Mesendoderm (in vitro differentiated cells): ENCODE data around the gene GFAP.

Experiments used
- DNase-seq: peaks from one replicate; pipeline ENCODE4 v3.0.0; 2013
- H2AK5ac ChIP-seq: 2 replicates; pipeline ENCODE4 v1.6.1; 2013; ENCODE audit warnings: low read length, inconsistent platforms
- H2BK120ac ChIP-seq: 2 replicates; pipeline ENCODE4 v1.6.1; 2013; ENCODE audit warnings: low read depth, mild to moderate bottlenecking, low read length, moderate library complexity, mixed read lengths
- H2BK15ac ChIP-seq: replicated peaks from 2 replicates; pipeline ENCODE4 v1.6.1; 2013; ENCODE audit warnings: low read depth, mild to moderate bottlenecking, moderate library complexity
- H2BK5ac ChIP-seq: 2 replicates; pipeline ENCODE4 v1.6.1; 2013; ENCODE audit warnings: low read length, inconsistent platforms
- H3K18ac ChIP-seq: 2 replicates; pipeline ENCODE4 v1.6.1; 2013; ENCODE audit warnings: mild to moderate bottlenecking, low read length, mixed read lengths
- H3K23ac ChIP-seq: one replicate; pipeline ENCODE4 v1.6.1; 2013; ENCODE audit warnings: low read length
- H3K27ac ChIP-seq: 2 replicates; pipeline ENCODE4 v1.5.1; 2013; ENCODE audit warnings: low read depth, mild to moderate bottlenecking, inconsistent platforms, low read length, moderate library complexity
- H3K27me3 ChIP-seq: 2 replicates; pipeline ENCODE4 v1.6.1; 2013; ENCODE audit warnings: low read length, control low read depth, mild to moderate bottlenecking, inconsistent platforms; ENCODE audit not compliant: insufficient read depth, poor library complexity
- H3K36me3 ChIP-seq: 2 replicates; pipeline ENCODE4 v1.6.1; 2013; ENCODE audit warnings: low read length, inconsistent platforms; ENCODE audit not compliant: control insufficient read depth, insufficient read depth
- H3K4ac ChIP-seq: one replicate; pipeline ENCODE4 v1.6.1; 2013; ENCODE audit warnings: low read depth, mild to moderate bottlenecking, low read length, moderate library complexity
- H3K4me1 ChIP-seq: 2 replicates; pipeline ENCODE4 v1.6.1; 2013; ENCODE audit warnings: low read depth, low read length, inconsistent platforms; ENCODE audit not compliant: control insufficient read depth
- H3K4me2 ChIP-seq: 2 replicates; pipeline ENCODE4 v1.6.1; 2013; ENCODE audit warnings: low read length
- H3K4me3 ChIP-seq: 2 replicates; pipeline ENCODE4 v1.5.1; 2013; ENCODE audit warnings: mild to moderate bottlenecking, low read length
- H3K56ac ChIP-seq: one replicate; pipeline ENCODE4 v1.6.1; 2013; ENCODE audit warnings: low read length
- H3K79me1 ChIP-seq: 2 replicates; pipeline ENCODE4 v1.6.1; 2013; ENCODE audit warnings: low read length, inconsistent platforms
- H3K79me2 ChIP-seq: 2 replicates; pipeline ENCODE4 v1.6.1; 2013; ENCODE audit warnings: mild to moderate bottlenecking, low read length; ENCODE audit not compliant: control insufficient read depth, insufficient read depth
- H3K9ac ChIP-seq: 2 replicates; pipeline ENCODE4 v1.6.1; 2013; ENCODE audit warnings: low read length, inconsistent platforms
- H4K5ac ChIP-seq: one replicate; pipeline ENCODE4 v1.6.1; 2013; ENCODE audit warnings: low read length
- H4K8ac ChIP-seq: one replicate; pipeline ENCODE4 v1.6.1; 2013; ENCODE audit warnings: low read depth, mild to moderate bottlenecking, control low read depth, low read length, moderate library complexity
- WGBS: extraction: QIAGEN DNeasy Blood & Tissue Kit; methylation state at CpG from one replicate; pipeline ENCODE4 v1.1.7; 2013; ENCODE audit warnings: low lambda C conversion rate, missing lambda C conversion rate; ENCODE audit not compliant: insufficient coverage; ENCODE audit errors: extremely low coverage; 5-methylcytosine and 5-hydroxymethylcytosine counted together

The GFAP gene

GRCh38 chr17:44919885-44920564 lies 4.7 kb upstream of the GFAP start:
- no peak overlapping the region for H3K4ac ChIP-seq
- H2AK5ac ChIP-seq, result no peak overlapping the region
- H2BK5ac ChIP-seq, result no peak overlapping the region
- no CpG with 5 or more reads among the region's 9 CpGs for WGBS
- H3K9ac ChIP-seq, result no peak overlapping the region
- no peak overlapping the region for H3K27ac ChIP-seq
- no peak overlapping the region for H4K8ac ChIP-seq
- no peak overlapping the region for H2BK120ac ChIP-seq
- H3K79me1 ChIP-seq, result no peaks in the 10 kb centered on the region
- H3K18ac ChIP-seq, result no peak overlapping the region
- no peak overlapping the region for H3K4me3 ChIP-seq
- DNase-seq, result peak; percentile 87
- no peaks in the 10 kb centered on the region for H3K4me1 ChIP-seq
- H3K56ac ChIP-seq, result no peak overlapping the region
- H3K36me3 ChIP-seq, result no peaks in the 10 kb centered on the region
- no peak overlapping the region for H2BK15ac ChIP-seq
- H3K79me2 ChIP-seq, result no peaks in the 10 kb centered on the region
- no peak overlapping the region for H3K23ac ChIP-seq
- H3K4me2 ChIP-seq, result no peak overlapping the region
- H4K5ac ChIP-seq, result no peak overlapping the region
- H3K27me3 ChIP-seq, result no peaks in the 10 kb centered on the region

DNA sequence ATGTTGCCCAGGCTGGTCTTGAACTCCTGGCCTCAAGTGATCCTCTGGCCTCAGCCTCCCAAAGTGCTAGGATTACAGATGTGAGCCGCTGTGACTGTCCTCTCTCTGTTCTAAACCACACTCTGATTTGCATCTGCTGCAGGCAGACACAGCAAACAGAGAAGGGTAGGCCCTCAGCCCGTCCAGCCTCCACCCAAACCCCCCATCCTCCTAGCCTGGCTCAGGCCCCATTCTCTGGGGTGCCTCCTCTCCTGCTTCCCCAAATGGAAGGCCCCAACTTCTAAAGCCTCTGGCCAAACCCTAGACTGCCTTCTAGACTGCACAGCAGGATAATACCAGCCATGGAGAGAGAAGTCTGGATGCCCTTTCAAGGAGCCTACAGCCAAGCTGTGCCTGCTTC lies 4.1 kb upstream of the GFAP start:
- H3K27ac ChIP-seq, result no peak overlapping the region
- no peak overlapping the region for H2AK5ac ChIP-seq
- H3K79me2 ChIP-seq, result no peaks in the 10 kb centered on the region
- no peaks in the 10 kb centered on the region for H3K36me3 ChIP-seq
- H2BK5ac ChIP-seq, result no peak overlapping the region
- H4K5ac ChIP-seq, result no peak overlapping the region
- no peaks in the 10 kb centered on the region for H3K27me3 ChIP-seq
- no peak overlapping the region for H2BK15ac ChIP-seq
- H3K23ac ChIP-seq, result no peak overlapping the region
- no CpG with 5 or more reads among the region's 2 CpGs for WGBS
- no peak overlapping the region for H3K4me3 ChIP-seq
- no peaks in the 10 kb centered on the region for H3K4me1 ChIP-seq
- no peak overlapping the region for H3K4ac ChIP-seq
- no peak overlapping the region for H4K8ac ChIP-seq
- H3K4me2 ChIP-seq, result no peak overlapping the region
- no peak overlapping the region for H3K9ac ChIP-seq
- no peak overlapping the region for H3K18ac ChIP-seq
- H3K79me1 ChIP-seq, result no peaks in the 10 kb centered on the region
- no peak for DNase-seq
- H2BK120ac ChIP-seq, result no peak overlapping the region
- no peak overlapping the region for H3K56ac ChIP-seq

DNA sequence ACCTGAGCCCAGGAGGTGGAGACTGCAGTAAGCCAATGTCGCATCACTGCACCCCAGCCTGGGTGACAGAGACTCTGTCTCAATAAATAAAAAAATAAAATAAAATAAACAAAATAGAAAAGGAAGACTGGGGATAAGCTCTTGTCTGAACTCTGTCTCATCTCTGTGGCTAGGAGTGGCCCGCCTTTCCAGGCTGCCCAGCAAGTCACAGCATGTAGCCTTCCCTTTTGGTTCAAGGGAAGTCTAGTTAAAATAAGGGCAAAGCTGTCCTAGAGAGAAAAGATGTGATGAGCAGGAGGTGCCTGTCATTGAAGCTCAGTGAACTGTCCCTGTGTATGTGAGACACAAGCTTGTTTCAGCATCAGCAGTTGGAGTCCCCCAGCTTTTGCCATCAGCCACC lies 2.7 kb upstream of the GFAP start:
- H3K4ac ChIP-seq, result no peak overlapping the region
- H2BK5ac ChIP-seq, result no peak overlapping the region
- H3K79me1 ChIP-seq, result no peaks in the 10 kb centered on the region
- no peaks in the 10 kb centered on the region for H3K27me3 ChIP-seq
- no peaks in the 10 kb centered on the region for H3K79me2 ChIP-seq
- WGBS, result no CpG with 5 or more reads among the region's 2 CpGs
- DNase-seq, result no peak
- H4K5ac ChIP-seq, result no peak overlapping the region
- H3K18ac ChIP-seq, result no peak overlapping the region
- no peaks in the 10 kb centered on the region for H3K4me1 ChIP-seq
- H3K56ac ChIP-seq, result no peak overlapping the region
- H3K4me2 ChIP-seq, result no peak overlapping the region
- no peak overlapping the region for H3K23ac ChIP-seq
- H2AK5ac ChIP-seq, result no peak overlapping the region
- H3K4me3 ChIP-seq, result no peak overlapping the region
- H2BK120ac ChIP-seq, result no peak overlapping the region
- H3K9ac ChIP-seq, result no peak overlapping the region
- no peak overlapping the region for H3K27ac ChIP-seq
- no peaks in the 10 kb centered on the region for H3K36me3 ChIP-seq
- H2BK15ac ChIP-seq, result no peak overlapping the region
- no peak overlapping the region for H4K8ac ChIP-seq

DNA sequence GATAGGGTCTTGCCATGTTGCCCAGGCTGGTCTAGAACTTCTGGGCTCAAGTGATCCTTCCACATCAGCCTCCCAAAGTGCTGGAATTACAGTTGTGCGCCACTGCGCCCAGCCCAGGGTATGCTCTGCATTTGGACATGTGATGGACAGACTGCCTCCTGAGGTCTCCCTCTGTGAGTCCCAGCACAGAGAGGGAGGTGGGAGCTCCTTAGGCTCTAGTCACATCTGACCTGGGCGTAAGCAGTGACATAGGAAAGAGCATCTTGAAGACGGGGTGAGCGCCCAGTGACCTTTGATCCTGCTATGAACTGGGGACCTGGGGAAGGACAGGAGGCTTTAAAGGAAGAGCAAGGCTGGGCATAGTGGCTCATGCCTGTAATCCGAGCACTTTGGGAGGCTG lies 2.2 kb upstream of the GFAP start:
- H3K9ac ChIP-seq, result no peak overlapping the region
- H3K23ac ChIP-seq, result no peak overlapping the region
- no peak overlapping the region for H2BK5ac ChIP-seq
- no peaks in the 10 kb centered on the region for H3K4me1 ChIP-seq
- no peak overlapping the region for H2BK120ac ChIP-seq
- H3K18ac ChIP-seq, result no peak overlapping the region
- no peak overlapping the region for H3K4me2 ChIP-seq
- no peak overlapping the region for H3K27ac ChIP-seq
- H3K4me3 ChIP-seq, result no peak overlapping the region
- H3K79me2 ChIP-seq, result no peaks in the 10 kb centered on the region
- WGBS, result no CpG with 5 or more reads among the region's 6 CpGs
- no peaks in the 10 kb centered on the region for H3K36me3 ChIP-seq
- no peaks in the 10 kb centered on the region for H3K27me3 ChIP-seq
- H3K4ac ChIP-seq, result no peak overlapping the region
- H4K8ac ChIP-seq, result no peak overlapping the region
- no peak for DNase-seq
- H3K56ac ChIP-seq, result no peak overlapping the region
- H3K79me1 ChIP-seq, result no peaks in the 10 kb centered on the region
- H4K5ac ChIP-seq, result no peak overlapping the region
- H2BK15ac ChIP-seq, result no peak overlapping the region
- H2AK5ac ChIP-seq, result no peak overlapping the region

DNA sequence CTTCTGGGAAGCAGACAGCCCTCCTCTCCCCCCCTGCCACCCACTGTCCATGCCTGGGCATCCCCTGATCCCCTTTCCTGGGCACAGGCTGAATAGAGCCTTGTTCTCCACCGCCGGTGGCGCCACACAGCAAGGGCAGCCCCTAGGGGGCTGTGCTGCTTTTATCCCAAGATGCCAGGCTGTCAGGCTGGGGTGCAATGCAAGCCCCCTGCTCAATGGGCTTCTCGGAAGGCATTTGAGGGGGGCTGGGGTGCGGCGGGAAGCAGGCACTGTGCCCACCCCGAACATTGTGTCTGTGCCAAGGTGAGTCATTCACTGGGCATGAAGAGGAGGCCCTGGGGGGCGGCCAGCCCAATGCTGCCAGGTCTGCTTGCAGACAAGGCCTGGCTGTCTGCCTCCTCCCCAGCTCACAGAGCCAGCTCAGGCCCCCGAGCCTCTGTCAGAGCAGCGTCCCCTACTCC lies 1.5 kb upstream of the GFAP start:
- Histone ChIP-seq H3K27me3 (no peaks in the 10 kb centered on the region), H3K27ac (no peak overlapping the region), H2BK15ac (no peak overlapping the region), H3K79me1 (no peaks in the 10 kb centered on the region), H2BK5ac (no peak overlapping the region), H3K4me2 (no peak overlapping the region), H3K4me1 (no peaks in the 10 kb centered on the region), H3K36me3 (no peaks in the 10 kb centered on the region), H3K23ac (no peak overlapping the region), H2AK5ac (no peak overlapping the region), H2BK120ac (no peak overlapping the region), H3K9ac (no peak overlapping the region), H3K79me2 (no peaks in the 10 kb centered on the region), H4K8ac (no peak overlapping the region), H4K5ac (no peak overlapping the region), H3K56ac (no peak overlapping the region), H3K18ac (no peak overlapping the region), H3K4ac (no peak overlapping the region), H3K4me3 (no peak overlapping the region)
- WGBS, result no CpG with 5 or more reads among the region's 10 CpGs
- no peak for DNase-seq
